ENCODE results near the gene FERMT3.

Gene FERMT3

DNA sequence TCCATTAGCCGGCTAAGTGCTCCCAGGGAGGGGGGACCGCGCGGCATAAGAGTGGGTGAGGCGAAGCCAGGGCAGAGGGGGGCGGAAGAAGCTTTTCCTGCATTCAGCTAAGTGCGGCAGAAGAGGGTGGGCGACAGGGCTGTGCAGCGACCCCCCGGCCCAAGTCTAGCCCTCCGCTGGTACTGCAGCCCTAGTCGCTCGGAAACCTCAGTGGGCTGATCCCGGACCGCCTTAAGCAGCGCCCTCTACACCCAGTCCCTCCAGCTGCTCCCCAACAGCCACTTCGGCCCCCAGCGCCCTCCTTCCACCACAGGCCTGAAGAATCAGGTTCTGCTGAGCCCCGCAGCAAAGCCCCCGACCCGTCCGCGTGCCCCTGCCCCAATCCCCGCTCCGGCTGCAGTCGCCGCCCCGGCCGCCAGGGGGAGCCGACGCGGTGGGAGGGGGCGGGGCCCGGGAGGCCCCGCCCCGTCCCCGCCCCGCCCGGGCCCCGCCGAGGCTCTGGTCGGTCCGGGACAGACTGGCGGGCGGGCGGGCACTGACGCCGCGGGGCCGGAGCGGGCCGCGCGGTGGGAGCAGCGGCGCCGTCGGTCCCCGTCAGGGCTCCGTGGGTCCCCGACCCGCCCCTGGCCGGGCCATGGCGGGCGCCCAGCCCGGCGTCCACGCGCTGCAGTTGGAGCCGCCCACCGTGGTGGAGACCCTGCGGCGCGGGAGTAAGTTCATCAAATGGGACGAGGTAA, 44.7 kb downstream of the FERMT3 start, which contains the start of gene PLCB3:
Gene PLCB3, plus strand, starts transcription at position 515 of the 737 bp plus-strand sequence. Its CDS starts 120 bp downstream, at position 635.
- peak; percentile 45 for DNase-seq

DNA sequence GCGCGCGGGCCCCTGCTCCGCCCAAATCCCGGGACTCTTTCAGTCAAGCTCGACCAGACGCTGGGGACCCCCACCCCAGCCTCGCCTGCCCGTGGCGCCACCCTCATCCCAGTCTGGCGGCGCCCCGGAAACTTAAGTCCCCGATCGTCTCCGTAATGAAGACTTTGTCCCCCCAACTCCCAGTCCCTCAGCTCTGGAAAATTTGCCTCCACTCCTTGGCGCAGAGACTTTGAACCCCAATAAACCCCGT, 45.2 kb downstream of the FERMT3 start:
- DNase-seq, result no peak

DNA sequence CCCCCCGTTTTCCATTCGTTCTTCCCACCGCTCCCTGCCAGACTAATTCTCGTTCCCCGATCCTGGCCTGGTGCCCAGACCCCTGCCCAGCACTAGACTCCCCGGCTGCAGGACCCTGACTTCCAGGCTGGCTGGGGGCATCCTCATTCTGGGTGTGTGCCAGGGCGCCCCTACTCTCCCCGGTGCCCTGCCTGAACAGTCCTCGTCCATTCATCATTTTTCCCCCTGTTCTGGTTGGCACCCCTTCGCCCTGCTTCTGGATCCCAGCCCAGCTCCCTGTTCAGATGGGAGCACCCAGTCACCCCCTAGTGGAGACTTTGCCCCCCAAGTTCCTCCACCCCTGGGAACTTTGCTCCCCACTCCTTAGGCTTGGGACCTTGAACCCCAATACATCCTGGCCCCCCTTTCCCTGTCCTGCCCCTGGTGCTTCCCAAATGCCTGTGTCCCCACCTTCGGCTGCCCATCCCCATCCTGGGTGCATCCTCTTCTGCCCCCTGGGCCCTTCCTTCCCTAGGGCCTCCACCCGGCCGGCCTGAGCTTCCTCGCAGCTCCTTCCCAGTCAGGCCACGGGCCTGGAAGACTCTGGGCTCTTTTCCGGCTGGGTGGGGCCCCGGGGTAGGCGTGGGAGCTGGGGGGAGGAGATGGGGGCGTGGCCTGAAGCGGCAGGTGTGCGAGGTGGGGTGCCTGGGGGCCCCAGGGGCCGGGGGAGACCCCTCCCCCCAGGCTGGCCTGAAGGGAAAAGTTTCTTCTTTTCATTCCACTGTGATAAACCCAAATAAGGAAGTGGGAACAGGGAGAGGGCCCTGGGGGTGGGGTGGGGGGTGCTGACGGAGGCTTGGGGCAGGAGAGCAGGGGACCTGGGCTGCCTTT, 45.7 kb downstream of the FERMT3 start:
- no peak for DNase-seq

DNA sequence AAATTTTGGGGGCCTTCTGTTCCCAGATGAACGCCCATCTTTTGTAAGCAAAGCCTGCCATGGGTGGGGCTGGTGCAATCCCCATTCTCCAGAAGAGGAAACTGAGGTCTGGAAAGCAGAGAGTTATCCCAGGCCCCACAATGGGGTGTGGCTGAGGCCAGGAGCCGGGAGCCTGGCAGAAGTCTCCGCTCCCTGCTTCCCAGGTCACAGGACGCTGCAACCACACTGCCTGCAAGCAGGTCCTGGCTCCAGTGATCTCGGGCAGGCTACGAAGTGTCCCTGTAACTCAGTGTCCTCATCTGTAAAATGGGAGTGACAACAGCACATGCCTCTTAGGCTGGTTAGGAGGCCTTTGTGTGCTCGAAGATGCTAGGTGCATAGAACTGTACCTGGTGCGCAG, 46.5 kb downstream of the FERMT3 start:
- DNase-seq, result no peak

DNA sequence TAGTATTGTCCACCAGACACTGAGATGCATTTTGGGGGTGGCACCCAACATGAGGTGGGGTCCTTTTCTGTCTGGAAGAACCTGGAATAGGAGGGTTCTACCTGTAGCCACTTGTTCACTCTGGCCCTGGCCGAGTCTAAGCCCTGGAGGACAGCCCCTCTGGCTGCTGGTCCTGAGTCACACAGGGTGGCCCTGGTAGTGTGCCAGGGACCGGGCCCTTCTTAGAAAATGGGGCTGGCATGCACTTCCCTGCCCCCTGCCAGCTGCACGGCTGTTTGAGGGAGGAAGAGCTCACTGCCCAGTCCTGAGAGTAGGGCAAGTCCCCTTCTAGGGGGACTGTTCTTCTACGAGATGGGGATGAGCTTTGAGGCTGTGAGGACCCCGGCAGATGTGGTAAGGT, 47.0 kb downstream of the FERMT3 start:
- no peak for DNase-seq

DNA sequence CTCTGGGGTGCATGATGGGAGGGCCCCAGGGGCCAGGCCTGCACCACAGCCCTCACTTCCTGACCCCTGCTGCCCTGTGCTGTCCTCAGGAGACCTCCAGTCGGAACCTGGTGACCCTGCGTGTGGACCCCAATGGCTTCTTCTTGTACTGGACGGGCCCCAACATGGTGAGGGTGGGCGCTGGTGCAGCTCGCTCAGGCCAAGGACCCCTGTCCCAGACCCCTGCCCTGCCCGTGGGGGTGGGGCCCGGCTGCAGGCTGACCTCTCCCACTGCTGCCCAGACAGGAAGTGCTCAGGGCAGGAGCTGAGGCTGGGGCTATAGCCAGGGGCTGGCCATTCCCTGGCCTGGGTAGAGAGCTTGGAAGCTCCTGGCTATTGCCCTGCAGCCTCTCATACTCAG, 47.8 kb downstream of the FERMT3 start:
- DNase-seq, result no peak

DNA sequence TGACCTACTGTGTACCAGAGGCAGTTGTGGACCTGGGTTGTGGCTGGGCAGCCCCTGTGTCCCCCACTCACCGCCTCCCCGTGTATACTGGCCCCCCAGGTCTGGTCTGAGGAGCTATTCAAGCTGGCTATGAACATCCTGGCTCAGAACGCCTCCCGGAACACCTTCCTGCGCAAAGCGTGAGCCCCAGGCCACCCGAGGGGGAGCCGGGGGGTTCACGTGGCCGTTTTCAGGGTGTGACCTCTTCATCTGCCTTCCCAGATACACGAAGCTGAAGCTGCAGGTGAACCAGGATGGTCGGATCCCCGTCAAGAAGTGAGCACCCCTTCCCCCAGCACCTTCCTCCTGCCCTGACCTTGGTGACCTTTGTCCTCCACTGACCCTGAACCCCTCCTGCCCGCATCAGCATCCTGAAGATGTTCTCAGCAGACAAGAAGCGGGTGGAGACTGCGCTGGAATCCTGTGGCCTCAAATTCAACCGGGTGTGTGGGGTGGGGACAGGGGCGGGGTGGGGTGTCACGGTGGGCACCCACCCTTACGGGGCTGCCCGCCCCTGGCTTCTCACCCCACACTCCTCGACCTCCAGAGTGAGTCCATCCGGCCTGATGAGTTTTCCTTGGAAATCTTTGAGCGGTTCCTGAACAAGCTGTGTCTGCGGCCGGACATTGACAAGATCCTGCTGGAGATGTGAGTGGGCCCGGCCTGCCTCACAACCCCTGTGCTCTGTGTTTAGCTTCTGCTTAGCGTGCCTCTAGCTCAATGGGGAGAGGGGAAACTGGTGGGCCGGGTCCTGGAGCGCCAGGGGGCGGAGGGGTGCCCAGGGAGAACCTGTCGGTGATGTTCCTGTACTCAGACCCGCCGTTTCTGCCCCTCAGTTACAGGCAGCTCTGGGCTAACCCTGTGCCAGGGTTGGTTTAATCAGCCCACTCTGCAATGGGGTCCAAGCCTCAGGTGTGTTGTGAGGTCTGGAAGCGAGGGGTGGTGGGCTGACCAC, 48.9 kb downstream of the FERMT3 start:
- DNase-seq, result no peak

DNA sequence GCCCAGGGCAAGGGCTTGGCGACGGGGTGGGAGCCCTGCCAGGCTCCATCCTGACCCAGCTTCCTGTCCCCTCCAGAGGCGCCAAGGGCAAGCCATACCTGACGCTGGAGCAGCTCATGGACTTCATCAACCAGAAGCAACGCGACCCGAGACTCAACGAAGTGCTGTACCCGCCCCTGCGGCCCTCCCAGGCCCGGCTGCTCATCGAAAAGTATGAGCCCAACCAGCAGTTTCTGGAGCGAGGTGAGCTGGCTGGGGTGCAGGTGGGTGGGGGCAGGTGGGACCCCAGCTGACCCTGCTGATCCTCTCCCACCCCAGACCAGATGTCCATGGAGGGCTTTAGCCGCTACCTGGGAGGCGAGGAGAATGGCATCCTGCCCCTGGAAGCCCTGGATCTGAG, 49.8 kb downstream of the FERMT3 start:
- no peak for DNase-seq

DNA sequence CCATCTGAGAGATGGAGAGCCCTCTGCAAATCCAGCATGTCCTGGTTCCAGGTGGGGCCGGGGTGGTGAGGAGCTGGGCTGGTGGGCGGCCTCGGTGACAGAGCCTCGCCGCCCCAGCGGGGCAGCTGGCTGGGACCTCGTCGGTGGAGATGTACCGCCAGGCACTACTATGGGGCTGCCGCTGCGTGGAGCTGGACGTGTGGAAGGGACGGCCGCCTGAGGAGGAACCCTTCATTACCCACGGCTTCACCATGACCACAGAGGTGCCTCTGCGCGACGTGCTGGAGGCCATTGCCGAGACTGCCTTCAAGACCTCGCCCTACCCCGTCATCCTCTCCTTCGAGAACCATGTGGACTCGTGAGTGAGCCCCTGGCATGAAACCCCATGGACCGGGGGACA, 51.8 kb downstream of the FERMT3 start:
- DNase-seq, result no peak

DNA sequence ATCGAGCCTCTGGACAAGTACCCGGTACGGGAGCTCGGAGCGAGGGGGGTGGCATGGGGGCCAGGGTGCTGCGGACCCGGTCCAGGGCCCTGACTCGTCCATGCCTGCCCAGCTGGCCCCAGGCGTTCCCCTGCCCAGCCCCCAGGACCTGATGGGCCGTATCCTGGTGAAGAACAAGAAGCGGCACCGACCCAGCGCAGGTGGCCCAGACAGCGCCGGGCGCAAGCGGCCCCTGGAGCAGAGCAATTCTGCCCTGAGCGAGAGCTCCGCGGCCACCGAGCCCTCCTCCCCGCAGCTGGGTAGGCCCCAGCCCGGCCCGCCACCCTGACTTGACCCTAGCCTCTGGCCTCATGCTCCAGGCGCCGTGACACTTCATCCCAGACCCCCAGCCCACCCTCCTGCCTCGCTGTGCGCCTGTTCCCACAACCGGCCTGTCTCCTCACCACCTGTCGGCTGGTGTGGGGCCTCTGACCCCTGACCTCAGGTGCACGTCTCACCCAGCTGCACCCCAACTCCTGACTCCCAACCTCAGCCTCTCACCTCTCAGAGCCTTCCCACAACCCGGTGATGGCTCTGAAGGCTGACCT, 52.5 kb downstream of the FERMT3 start:
- DNase-seq, result no peak

DNA sequence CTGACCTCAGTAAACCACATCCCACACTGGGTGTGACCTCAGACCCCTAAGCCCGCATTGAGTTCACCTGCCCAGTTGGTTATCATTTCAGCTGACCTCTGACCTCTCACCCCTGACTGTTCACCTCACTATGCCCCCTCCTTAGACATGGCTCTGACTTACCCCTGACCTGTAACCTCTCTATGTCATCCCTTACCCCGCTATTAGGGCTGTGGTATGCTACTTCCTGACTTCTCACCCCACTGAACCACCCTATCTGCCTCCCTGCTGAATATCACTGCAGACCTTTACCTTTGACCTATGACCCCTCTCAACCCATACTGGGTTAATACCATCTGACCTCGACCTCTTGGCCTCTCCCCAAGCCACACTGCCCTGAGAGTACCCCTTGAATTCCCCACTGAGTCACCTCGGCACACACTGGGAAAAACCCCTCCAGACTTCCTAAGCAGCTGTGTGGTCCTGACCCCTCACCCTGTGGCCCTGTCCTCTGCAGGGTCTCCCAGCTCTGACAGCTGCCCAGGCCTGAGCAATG, 53.1 kb downstream of the FERMT3 start:
- DNase-seq, result no peak

DNA sequence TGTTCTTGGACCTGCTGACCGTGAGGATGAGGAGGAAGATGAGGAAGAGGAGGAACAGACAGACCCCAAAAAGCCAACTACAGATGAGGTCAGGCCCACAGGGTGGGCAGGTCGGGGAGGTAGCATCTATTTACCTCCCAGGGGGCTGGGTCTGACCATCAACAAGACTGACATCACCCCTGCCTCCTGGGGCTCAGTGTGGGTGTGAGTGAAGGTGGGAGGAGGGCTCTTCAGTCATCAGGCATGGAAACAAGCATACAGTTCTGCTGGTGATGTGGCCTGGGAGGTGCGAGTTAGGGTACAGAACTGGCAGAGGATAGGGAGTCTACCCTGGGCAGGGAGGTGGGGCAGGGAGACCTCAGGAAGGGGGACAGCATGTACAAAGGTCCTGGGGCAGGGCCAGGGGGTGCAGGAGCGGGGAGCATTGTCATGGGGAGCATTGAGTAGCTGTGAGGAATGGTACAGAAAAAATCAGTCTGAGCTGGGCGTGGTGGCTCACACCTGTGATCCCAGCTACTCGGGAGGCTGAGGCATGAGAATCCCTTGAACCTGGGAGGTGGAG, 53.7 kb downstream of the FERMT3 start:
- no peak for DNase-seq

DNA sequence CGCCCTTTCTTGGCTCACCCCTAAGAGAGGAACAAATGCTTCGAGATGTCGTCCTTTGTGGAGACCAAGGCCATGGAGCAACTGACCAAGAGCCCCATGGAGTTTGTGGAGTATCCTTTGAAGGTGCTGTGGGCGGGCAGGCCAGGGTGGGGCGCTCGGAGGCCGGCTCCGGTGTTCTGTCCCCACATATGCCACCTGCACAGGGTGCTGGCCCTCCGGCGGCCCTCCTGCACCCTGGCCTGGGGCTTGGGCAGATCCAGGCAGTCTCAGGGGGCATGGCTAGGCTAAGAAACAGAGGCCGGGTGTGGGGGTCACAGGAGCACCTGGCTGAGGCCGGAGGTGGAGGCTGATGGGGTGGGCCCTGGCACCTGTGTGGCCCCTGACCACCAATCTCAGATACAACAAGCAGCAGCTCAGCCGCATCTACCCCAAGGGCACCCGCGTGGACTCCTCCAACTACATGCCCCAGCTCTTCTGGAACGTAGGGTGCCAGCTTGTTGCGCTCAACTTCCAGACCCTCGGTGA, 55.1 kb downstream of the FERMT3 start:
- no peak for DNase-seq

DNA sequence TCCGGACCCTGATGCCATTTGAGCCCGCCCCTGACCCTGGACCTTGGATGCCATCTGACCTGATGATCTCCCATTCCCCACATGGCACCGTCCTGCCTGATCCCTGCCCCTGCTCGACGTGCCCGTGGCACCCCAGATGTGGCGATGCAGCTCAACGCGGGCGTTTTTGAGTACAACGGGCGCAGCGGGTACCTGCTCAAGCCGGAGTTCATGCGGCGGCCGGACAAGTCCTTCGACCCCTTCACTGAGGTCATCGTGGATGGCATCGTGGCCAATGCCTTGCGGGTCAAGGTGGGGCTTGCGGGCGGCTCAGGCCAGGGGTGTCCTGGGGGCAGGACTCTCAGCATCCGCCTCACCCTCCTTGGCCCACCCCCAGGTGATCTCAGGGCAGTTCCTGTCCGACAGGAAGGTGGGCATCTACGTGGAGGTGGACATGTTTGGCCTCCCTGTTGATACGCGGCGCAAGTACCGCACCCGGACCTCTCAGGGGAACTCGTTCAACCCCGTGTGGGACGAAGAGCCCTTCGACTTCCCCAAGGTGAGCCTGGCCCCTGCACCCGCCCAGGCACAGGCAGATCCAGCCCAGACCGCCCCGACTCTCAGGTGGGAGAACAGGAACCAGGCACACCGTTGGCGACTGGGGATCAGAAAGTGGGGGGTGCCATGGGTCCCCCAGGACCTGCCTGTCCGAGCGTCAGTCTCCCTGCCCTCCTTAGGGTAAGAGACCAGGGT, 55.9 kb downstream of the FERMT3 start:
- no peak for DNase-seq

DNA sequence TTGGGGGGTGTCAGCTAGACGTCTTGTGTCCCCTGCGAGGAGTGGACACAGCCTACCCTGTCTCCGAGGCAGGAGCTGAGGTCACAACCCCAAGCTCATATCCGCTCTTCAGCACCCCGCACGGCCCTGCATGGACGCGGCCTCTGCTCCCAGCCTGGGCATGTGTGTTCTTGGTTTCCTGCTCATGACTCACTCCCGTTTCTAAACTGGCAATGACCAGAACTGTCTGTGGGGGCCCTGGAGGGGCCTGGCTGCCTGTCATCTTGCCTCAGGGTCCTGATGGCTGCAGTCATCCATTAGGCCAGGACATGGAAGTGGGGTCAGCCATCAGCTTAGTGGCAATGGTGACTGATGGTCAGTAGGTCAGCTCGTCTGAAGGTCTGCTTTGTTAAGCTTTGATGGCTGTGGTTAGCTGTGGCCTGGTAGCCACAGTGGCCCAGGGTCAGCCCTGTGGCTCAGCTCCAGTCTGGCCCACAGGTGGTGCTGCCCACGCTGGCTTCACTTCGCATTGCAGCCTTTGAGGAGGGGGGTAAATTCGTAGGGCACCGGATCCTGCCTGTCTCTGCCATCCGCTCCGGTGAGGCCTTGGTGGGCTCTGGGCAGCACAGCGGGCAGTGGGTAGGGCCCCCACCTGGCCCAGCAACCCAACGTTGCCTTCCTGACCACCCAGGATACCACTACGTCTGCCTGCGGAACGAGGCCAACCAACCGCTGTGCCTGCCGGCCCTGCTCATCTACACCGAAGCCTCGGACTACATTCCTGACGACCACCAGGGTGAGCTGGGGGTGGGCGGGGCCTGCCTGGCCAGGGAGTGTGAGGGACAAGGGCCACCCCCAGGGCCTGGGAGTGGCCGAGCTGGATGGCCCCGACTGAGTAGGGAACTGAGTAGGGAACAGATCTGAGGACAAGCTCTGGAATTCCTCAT, 56.8 kb downstream of the FERMT3 start:
- DNase-seq, result peak; percentile 41

DNA sequence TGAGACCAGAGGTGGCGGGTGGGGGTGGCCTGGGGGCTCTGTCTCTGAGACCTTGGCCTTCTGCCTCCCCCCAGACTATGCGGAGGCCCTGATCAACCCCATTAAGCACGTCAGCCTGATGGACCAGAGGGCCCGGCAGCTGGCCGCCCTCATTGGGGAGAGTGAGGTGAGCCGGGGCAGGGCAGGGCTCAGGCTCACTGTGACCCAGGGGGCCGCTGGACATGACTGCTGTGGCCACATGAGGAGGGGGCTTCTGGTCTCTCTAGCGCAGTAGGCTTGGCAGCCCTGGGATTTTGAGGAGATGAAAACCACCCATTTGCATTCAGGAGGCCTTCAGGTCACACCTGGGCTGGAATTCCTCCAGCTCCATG, 57.4 kb downstream of the FERMT3 start:
- no peak for DNase-seq

DNA sequence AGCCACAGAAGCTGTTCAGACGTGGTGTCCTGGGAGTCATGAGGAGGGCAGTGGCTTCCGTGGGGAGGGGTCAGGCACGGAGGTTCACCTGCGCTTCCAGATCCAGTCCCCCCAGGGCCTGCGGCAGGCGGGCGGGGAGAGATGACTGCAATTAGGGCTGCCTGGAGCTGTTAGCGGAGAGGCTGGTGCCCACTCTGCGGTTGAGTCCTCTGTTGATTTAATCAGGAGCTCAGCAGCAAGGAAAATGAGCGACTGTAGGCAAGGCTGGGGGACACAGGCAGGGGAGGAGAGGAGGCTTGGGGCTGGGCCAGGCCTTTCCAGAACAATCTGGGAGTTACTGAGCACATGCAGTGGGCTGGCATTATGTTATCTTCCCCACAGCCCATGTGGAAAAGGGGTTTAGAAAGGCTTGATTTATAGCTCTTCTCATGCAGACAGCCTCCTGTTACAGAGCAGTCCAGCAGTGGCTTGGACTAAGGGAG, 57.9 kb downstream of the FERMT3 start:
- no peak for DNase-seq

DNA sequence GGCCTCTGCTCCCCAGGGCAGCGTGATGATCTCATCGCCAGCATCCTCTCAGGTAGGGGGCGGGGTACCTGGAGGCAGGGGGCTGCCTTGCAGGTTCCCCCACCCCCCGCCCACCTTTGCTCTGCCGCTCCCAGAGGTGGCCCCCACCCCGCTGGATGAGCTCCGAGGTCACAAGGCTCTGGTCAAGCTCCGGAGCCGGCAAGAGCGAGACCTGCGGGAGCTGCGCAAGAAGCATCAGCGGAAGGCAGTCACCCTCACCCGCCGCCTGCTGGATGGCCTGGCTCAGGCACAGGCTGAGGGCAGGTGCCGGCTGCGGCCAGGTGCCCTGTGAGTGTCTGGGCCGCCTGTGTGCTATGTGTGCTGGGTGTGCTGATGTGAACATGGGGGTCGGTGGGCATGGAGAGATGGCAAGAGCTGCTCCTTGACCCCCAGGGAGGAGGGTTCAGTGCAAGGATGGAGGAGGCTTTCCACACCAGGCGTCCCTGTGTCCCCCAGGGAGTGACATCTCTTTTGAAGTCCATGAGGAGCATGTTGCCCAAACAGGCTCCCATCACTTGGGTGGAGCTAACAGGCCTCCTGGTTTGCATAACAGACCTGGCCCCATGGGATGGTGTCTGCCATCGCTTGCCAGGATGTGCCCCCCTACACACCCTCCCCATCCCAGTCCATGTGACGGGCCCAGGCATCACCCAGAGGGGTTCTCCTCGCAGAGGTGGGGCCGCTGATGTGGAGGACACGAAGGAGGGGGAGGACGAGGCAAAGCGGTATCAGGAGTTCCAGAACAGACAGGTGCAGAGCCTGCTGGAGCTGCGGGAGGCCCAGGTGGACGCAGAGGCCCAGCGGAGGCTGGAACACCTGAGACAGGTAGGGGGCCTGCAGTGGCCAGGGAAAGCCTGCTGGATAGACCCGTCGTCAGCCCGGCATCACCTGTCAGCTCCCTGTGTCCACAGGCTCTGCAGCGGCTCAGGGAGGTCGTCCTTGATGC, 58.9 kb downstream of the FERMT3 start:
- no peak for DNase-seq

DNA sequence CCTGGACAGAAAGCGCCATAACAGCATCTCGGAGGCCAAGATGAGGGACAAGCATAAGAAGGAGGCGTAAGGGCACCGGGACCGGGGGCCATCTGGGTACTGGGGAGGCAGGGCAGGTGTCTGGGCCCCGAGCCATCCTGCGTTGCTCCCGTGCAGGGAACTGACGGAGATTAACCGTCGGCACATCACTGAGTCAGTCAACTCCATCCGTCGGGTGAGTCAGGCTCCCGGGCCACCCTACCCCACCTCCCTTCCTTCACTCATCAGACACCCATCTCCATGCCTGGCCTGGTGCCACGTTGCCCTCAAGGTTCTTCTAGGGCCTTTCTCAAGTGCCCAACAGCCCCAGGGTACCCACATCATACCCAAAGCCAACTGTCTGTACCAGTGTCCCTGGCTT, 59.8 kb downstream of the FERMT3 start:
- peak; percentile 57 for DNase-seq

Data from T1000 (cell line).